Adrenal gland (tissue), 12 donors: ENCODE measurements around the gene CD48. TPM values are rescaled to one million over a fixed set of nuclear protein-coding genes. Genes with fewer than 3 reads are reported as not detected.

ENCODE experiments used
- DNase-seq, 7 donors: peaks; one replicate each; pipeline ENCODE4 v3.0.0-alpha.2; 2019 to 2020
- H3K27ac ChIP-seq, 5 donors: fragments of 200-600 bp; sonication (generic) in 4 of 5; 1 replicate in 3 of 5; 2 replicates in 2 of 5; pipeline versions ENCODE4 v1.5.1 to v1.8.0; 2016 to 2020; ENCODE audit warnings: mild to moderate bottlenecking in 1 of 5
- H3K27me3 ChIP-seq: fragments of 200-600 bp; 2 replicates; pipeline ENCODE4 v1.8.0; 2021
- H3K36me3 ChIP-seq, 2 donors: fragments of 200-600 bp; replicated peaks in 1 of 2; 1 replicate in 1 of 2; 2 replicates in 1 of 2; pipeline versions ENCODE4 v1.5.1 to v1.8.0; 2018 to 2022
- H3K4me1 ChIP-seq, 2 donors: fragments of 200-600 bp; replicated peaks in 1 of 2; 1 replicate in 1 of 2; 2 replicates in 1 of 2; pipeline versions ENCODE4 v1.5.1 to v1.8.0; 2018 to 2021
- H3K4me3 ChIP-seq, 4 donors: fragments of 200-600 bp; sonication (generic) in 3 of 4; one replicate each; pipeline ENCODE4 v1.5.1; 2016 to 2018
- H3K9me3 ChIP-seq, 3 donors: fragments of 200-600 bp; sonication (generic) in 1 of 3; replicated peaks in 1 of 3; 1 replicate in 2 of 3; 2 replicates in 1 of 3; pipeline versions ENCODE4 v1.5.1 to v1.8.0; 2016 to 2021
- POLR2A ChIP-seq, 2 donors: fragments of 450-650 bp; IDR thresholded peaks; one replicate each; pipeline ENCODE4 v1.6.1; 2017; ENCODE audit warnings: antibody characterized with exemption in 2 of 2, mild to moderate bottlenecking in 2 of 2, moderate library complexity in 1 of 2
- WGBS, 4 donors: extraction: QIAGEN DNeasy Blood & Tissue Kit in 2 of 4; methylation state at CpG; one replicate each; pipeline versions ENCODE4 v1.1.5 to v1.1.7; 2013 to 2017; 5-methylcytosine and 5-hydroxymethylcytosine counted together
- intact Hi-C, 2 donors: fragments of 100-400 bp; cut with DNase I; formaldehyde crosslinking; loops; one replicate each; pipeline versions ENCODE4 v1.14.1 to v1.15.0; 2022 to 2023
- polyA plus RNA-seq, 3 donors: library from polyadenylated mRNA; stranded (reverse); fragments of 200-250 nt in 2 of 3; fragments of 350-450 nt in 1 of 3; fragmentation: Illumina TruSeq in 1 of 3; extraction: RNeasy Lipid Tissue Mini Kit (QIAGEN cat#74804) in 1 of 3; gene quantifications; one replicate each; pipeline ENCODE4 v1.2.3, GENCODE V29; 2013 to 2014
- total RNA-seq, 9 donors: library from RNA; depleted of rRNA in 4 of 9; stranded (reverse); fragments of >200 nt in 4 of 9; fragments of 120-200 nt in 1 of 9; fragmentation: NEBNext Ultra II Directional in 1 of 9; extraction: Animal tissue kit (Norgen Biotek cat#: 25700) in 1 of 9; gene quantifications; one replicate each; pipeline versions ENCODE4 v1.1.0 to v1.2.4, GENCODE V29; 2013 to 2023
- TF ChIP-seq, protein P1 (sequence below), 6 experiments: fragments of 450-650 bp in 4 of 6; fragments of 200-600 bp in 2 of 6; sonication (generic) in 1 of 6; IDR thresholded peaks; 1 replicate in 5 of 6; 2 replicates in 1 of 6; pipeline versions ENCODE4 v1.5.1 to v1.8.0; 2016 to 2021; ENCODE audit warnings: antibody characterized with exemption in 6 of 6, mild to moderate bottlenecking in 2 of 6, moderate library complexity in 1 of 6
- donor health status: healthy with polysubstance abuse.
- donor health status: Bipolar disorder and iron deficiency.
- donor health status: DM: yes; HTN: yes; CAD: no.
- donor health status: DM: no; HTN: no; CAD: no.
- donor health status: DM: no; HTN: no; CAD: no.
- donor health status: DM: yes; HTN: yes; CAD: no.

Gene CD48
- total and polyA plus RNA-seq, 12 donors: 1.4 to 9.0 (median 3.9) TPM; not detected in 1

DNA sequence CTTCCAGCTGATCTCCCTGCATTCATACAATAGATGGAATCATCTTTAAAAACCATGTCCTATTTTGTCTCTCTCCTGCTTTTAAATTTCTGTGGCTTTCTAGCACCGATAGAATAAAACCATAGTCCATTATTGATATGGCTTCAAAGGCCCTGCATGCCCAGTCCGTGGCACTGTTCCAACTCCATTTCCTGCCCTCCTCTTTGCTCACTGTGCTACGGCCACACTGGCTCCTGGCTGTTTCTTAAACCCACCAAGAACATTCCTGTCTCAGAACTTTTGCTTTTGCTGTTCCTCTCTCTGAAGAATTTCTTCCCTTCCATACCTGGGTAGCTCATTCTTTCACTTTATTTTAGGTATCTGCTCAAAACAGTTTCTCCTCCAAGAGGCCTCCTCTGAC, 72.0 kb downstream of the CD48 start:
- Histone ChIP-seq H3K27me3 (no peaks in the 10 kb centered on the region), H3K36me3 (no peaks in the 10 kb centered on the region), H3K4me1 (no peaks in the 10 kb centered on the region), H3K4me3 (no peak overlapping the region), H3K9me3 (no peaks in the 10 kb centered on the region), H3K27ac (no peak overlapping the region)
- no peak for DNase-seq
- TF ChIP-seq, protein P1, sequence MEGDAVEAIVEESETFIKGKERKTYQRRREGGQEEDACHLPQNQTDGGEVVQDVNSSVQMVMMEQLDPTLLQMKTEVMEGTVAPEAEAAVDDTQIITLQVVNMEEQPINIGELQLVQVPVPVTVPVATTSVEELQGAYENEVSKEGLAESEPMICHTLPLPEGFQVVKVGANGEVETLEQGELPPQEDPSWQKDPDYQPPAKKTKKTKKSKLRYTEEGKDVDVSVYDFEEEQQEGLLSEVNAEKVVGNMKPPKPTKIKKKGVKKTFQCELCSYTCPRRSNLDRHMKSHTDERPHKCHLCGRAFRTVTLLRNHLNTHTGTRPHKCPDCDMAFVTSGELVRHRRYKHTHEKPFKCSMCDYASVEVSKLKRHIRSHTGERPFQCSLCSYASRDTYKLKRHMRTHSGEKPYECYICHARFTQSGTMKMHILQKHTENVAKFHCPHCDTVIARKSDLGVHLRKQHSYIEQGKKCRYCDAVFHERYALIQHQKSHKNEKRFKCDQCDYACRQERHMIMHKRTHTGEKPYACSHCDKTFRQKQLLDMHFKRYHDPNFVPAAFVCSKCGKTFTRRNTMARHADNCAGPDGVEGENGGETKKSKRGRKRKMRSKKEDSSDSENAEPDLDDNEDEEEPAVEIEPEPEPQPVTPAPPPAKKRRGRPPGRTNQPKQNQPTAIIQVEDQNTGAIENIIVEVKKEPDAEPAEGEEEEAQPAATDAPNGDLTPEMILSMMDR (IDR thresholded peaks at IDR 0.05): no peak
- 29 to 58% (median 47%) methylated on average over 3 of the region's 3 CpGs for WGBS, 4 donors
- intact Hi-C loops: no loop called here

DNA sequence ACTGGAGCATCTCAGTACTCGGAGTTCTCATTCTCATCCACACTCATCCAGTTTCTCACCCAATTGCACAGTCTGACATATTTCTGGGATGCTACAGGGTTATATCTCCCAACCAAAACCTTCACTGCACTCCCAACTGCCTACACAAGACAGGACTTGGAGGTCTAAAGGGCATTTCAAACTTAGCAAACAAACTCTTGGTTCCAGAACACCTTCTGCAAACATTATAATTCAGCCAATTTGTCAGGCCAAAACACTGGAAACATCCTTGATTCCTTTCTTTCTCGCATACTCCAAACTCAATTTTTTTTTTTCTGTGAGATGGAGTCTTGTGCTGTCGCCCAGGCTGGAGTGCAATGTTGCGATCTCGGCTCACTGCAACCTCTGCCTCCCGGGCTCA, 72.7 kb downstream of the CD48 start:
- Histone ChIP-seq H3K27ac (no peak overlapping the region), H3K4me3 (no peak overlapping the region), H3K27me3 (no peaks in the 10 kb centered on the region), H3K9me3 (no peaks in the 10 kb centered on the region), H3K36me3 (no peaks in the 10 kb centered on the region), H3K4me1 (no peaks in the 10 kb centered on the region)
- no peak for DNase-seq
- intact Hi-C loops: no loop called here
- TF ChIP-seq, protein P1 (IDR thresholded peaks at IDR 0.05): no peak
- no peak for TF ChIP-seq POLR2A (IDR thresholded peaks at IDR 0.05)
- 90 to 94% (median 92%) methylated on average over 6 of the region's 6 CpGs for WGBS, 4 donors

DNA sequence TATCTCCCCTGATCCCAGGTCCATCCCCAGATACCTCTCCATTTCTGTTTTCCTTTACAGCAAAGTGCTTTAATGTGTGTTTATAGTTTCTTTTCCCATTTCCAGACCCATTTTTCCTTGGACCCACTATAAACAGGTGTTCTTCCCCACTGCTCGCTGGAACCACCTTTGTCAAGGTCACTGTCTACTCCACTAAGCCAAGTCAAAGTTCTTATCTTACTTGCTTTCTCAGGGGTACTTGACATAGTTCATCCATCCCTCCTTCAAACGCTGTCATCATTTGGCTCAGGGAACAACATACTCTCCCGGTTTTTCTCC, 73.1 kb downstream of the CD48 start:
- WGBS, 4 donors: 52 to 73% (median 62%) methylated on average over 3 of the region's 3 CpGs
- Histone ChIP-seq H3K4me1 (no peaks in the 10 kb centered on the region), H3K9me3 (no peaks in the 10 kb centered on the region), H3K27ac (no peak overlapping the region), H3K27me3 (no peaks in the 10 kb centered on the region), H3K4me3 (no peak overlapping the region), H3K36me3 (no peaks in the 10 kb centered on the region)
- intact Hi-C loops: no loop called here
- DNase-seq: no peak
- TF ChIP-seq, protein P1 (IDR thresholded peaks at IDR 0.05): no peak
- no peak for TF ChIP-seq POLR2A (IDR thresholded peaks at IDR 0.05)

DNA sequence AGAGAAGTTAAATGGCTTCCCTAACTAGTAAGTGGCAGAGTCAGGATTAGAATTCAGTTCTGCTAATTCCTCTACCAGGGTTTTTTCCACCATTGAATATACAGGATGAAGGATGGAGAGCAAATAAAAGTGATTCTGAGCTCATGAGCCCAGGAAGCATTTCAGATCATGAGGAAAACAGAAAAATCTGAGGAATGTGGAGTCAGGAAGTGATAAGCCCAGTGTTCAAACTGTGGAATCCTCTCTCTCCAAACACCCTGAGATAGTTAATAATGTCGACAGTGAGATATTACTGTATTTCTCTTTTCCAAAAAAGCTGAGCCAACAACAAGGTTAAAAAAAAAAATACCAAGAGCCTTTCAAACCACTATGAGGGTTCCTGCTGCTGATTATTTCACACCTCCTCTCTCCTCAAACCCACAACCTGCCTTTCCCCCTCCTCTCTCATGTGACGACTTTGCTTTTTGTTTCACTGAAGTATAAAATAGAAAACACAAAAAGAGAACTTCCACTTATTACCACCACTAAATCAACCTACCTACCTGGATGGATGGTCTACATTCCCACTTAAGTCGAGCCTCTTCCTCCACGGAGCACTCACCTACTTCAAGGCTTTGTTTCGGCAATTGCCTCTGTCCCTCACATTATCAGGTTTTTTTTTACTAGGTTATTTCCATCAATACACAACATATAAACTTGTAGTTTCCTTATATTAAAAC, 73.6 kb downstream of the CD48 start:
- H3K27ac ChIP-seq: no peak overlapping the region
- no peaks in the 10 kb centered on the region for H3K4me1 ChIP-seq
- TF ChIP-seq, protein P1 (IDR thresholded peaks at IDR 0.05): no peak
- no peak for TF ChIP-seq POLR2A (IDR thresholded peaks at IDR 0.05)
- DNase-seq: no peak
- no peaks in the 10 kb centered on the region for H3K27me3 ChIP-seq
- no peaks in the 10 kb centered on the region for H3K36me3 ChIP-seq
- intact Hi-C loops: no loop called here
- 54 to 60% (median 58%) methylated on average over 5 of the region's 5 CpGs for WGBS, 4 donors
- H3K4me3 ChIP-seq: no peak overlapping the region
- H3K9me3 ChIP-seq: no peaks in the 10 kb centered on the region
